ENCODE measurements around the gene OBSCN.

OBSCN gene

DNA sequence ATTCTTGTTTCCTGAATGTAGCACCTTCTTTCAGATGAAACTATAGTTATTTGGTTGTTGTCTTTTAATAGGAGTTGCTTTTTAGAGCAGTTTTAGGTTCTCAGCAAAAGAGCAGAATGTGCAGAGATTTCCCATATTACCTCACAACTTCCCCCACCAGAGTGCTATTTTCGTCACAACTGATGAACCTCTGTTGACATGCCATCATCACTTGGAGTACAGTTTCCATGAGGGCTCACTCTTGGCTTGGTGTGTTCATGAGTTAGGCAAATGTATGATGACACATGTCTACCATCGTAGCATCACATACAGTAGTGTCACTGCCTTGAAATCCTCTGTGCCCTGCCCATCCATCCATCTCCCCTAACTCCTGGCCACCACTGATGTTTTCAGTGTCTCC is 38.5 kb upstream of the OBSCN start:
- no peak for DNase-seq

DNA sequence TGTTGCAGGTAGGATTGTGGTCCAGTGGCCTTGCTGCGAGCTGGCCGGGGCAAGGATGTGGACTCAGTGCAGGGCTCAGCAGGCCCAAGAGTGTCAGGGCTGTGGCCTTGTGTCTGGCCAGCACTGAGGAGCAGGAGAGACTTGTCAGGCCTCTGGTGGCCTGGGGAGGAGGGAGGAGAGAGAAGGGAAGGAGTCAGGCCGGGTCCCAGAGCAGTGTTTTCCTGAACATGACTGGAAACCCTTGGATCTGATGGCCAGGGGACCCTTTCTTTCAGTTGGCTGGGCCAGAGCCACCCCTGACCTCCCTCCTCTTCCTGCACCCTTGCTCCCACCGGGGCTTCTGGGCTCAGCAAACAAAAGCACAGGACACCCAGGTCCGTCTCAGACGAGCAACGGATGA is 37.2 kb upstream of the OBSCN start:
- DNase-seq = no peak

DNA sequence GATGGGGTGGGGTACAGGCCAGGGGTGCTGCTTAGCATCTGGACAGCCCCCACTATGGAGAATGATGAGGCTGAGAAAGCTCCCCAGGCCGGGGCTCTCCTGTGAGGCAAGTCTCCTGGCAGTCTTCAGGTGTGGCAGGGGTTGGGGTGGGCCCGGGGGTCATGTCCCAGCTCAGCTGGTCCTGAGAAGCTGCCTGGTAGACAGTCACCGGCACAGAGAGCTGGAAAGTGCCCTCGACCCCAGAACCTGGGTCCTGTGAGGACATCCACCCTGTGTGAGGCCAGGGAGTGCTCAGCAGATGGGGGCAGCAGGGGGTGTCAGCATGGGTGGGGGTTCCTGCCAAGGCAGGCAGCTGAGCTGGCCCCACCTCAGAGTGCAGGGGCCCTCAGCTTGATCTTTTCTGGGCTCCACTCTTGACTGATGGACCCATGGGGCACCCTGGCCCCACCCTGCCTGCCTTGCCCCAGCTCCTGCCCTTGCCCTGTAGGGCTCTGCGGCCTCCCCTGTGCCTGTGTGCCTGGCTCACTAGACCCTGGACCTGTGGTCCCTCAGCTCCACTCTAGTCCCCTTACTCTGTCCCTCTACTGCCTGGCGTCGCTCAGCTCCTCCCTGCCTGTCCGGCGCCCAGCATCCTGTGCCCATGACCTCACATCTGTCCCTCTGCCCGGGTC is 36.5 kb upstream of the OBSCN start:
- DNase-seq = no peak

DNA sequence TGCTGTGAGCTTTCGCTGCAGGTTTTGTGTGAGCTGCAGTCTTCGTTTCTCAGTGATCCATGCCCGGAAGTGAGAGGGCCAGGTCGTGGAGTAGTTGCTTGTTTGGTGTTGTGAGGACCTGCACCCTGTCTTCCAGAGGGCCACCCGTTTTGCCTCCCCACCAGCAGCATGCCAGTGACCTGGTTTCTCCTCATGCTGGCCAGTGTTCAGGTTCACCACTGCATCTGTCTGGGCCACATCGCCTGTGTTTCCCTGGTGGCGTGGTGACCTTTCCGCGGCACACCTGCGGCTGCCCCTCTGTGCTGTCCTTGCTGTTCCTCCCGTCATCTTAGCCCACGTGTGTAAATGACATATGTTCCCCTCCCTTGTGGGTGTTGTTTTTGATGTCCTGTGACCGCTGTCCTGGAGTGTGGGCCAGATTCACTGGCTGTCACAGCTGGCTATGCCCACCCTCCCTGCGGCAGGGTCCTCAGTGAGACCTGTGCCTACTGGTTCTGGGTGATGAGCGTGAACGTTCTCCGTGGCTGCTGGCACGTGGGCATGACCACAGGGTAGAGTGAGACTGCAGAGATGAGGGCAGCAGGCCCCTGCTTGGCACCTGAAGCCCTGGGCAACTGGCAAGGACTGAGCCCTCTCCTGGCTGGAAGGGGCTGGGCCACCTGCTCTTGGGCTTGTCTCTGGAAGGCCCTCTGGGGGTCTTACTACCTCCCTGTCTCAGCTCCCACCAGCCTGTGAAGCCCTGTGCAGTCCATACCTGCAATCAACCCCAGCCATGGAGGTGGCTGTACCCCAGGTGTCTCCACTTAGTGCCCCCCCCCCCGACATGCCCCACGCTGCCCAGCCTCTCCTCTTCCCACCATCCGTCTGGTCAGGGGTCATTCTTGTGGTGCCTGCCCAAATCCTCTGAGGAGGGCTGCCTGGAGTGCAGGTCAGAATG is 35.0 kb upstream of the OBSCN start:
- DNase-seq = no peak

DNA sequence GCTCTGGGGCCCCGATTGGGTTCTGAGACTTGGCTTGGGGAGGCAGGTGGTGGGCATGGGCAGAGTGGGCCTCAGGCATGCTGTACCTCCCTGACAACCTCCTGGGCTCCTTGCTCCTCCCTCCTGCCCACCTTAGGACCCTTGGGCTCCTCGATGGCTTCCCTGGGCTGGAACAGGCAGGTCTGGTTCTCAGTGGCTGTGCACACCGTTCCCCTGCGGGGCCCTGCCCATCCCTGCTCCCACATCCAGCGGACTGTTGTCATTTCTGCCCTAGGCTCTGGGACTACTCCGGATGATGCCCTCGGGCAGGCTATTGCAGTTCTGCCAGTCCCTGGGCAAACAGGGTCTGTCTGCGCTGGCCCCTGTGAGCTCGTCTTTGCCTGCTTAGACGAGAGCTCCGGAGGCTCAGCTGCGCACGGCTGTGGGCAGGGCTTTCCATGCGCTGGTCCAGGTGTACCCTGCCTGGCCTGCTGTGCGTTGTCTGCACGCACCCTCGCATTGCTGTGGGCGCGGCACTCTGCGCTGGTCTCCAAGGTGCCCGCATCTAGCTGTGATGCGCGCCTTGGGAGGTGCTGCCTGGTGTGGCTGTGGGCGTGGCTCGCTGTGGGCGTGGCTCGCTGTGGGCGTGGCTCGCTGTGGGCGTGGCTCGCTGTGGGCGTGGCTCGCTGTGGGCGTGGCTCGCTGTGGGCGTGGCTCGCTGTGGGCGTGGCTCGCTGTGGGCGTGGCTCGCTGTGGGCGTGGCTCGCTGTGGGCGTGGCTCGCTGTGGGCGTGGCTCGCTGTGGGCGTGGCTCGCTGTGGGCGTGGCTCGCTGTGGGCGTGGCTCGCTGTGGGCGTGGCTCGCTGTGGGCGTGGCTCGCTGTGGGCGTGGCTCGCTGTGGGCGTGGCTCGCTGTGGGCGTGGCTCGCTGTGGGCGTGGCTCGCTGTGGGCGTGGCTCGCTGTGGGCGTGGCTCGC is 34.0 kb upstream of the OBSCN start:
- peak in 1 of 56 donors; percentile 31 for DNase-seq

DNA sequence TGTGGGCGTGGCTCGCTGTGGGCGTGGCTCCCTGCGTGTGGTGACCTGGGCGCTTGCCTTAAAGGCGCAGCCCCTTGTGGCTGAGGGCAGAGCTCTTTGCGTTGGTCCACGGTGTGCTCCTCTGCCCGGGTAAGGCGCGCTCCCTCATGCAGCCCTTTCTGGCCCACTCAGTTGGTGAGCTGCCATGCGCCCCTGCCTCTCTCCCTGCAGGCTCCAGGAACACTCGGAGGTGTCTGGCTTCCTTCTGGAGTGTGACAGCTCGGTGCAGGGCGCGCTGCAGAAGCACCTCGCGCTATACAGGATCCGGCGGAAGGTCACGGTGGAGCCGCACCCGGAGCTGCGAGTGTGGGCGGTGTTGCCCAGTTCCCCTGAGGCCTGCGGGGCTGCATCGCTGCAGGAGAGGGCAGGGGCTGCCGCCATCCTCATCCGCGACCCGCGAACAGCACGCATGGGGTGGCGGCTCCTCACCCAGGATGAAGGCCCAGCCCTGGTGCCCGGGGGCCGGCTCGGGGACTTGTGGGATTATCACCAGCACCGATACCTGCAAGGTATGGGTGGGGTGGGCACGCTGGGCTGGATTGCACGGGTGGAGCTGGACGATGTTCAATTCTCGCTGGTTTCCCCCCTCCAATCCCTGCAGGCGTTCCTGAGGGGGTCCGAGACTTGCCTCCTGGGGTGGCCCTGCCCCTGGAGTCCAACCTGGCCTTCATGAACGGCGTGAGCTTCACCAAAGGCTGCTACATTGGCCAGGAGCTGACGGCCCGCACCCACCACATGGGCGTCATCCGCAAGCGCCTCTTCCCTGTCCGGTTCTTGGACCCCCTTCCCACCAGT is 33.1 kb upstream of the OBSCN start:
- DNase-seq = no peak

DNA sequence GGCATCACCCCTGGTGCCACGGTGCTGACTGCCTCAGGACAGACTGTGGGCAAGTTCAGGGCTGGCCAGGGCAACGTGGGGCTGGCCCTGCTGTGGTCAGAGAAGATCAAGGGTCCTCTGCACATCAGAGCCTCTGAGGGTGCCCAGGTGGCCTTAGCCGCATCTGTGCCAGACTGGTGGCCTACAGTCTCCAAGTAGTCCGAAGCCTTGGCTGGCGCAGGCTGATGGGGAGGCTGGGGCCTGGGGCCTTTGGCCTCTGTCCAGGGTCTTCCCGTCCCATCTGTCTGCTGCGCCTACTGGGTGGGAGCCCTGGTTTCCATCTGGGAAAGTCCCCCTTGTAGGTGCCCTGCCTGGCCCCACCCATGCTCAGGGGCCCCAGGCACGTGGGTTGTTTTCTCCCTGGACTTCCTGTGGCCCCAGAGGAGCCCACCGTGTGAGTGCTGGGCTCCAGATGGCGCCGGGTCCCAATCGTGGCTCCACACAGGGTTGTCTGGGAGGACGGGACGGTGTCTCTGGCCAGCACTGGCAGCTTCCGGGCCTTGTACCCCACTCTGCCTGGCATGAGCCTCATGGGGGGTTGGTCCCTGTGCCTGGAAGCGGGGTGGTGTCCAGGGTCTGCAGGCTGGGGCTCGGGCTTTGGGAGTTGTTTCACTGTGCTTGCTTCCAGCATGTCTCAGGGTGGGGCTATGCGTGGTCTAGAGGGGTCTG is 32.4 kb upstream of the OBSCN start:
- no peak for DNase-seq

DNA sequence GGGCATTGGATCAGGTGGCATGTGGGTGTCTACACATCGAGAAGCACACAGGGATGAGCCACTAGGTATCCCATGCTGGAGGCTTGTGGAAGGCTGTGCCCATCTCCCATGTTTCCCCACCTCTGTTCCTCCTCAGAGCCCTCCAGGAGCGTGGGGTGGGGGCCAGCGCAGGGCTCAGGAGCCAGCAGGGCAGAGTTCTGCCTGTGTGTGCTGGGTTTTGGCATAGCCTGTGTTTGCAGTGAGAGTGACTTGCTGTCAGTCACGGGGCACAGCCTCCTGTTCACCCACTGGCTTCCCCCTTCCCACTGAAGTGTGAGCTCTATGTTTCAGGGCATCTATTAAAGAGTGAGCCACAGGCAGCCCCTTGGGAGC is 31.8 kb upstream of the OBSCN start:
- DNase-seq = no peak

DNA sequence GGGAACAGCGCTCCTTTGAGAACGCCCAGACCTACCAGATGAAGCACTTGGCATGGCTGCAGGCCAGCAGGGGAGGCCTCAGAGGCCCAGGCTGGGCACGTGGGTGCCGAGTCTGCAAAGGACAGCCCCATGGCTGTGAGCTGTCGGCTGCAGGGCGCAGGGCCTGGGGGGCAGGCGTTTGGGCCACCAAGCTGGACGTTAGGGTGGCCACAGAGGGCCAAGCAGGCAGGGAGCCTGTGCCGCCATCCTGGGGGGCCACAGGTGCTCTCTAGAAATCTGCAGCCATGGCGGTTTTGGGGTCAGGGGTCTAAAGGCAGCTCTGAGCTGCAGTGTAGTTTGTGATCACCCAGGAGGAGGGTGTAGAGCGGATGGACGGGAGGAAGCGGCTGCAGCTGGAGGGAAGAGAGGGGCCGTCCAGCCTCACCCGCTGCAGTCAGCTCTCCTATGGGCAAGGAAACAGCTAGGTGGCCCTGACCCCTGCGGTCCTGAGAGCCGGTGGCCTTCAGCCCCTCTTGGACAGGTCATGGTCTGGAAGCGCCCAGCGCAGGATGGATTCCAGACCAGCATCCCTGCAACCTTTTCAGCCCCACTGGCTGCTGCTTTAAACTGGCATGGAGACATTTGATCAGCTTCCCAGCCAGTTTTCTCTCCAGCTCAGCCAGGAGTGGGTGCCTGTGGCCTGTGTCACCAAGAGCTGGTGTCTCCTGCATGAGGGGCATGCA is 31.2 kb upstream of the OBSCN start:
- peak in 14 of 56 donors; percentile 12 to 67 (median 30) for DNase-seq

DNA sequence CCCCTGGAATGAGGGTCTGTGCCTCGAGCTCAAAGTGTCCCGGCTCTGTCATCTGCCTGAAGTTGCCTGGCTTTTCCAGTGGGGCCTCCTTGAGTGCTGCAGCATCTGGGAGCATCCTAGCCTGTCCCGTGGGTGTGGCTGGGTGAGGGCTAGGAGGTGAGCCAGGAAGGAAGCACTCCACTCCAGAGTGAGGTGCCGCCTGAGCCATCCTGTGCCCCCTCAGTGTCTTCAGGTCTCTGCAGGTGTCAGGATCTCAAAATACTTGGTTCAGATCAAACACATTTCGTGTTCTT is 30.7 kb upstream of the OBSCN start:
- no peak for DNase-seq

DNA sequence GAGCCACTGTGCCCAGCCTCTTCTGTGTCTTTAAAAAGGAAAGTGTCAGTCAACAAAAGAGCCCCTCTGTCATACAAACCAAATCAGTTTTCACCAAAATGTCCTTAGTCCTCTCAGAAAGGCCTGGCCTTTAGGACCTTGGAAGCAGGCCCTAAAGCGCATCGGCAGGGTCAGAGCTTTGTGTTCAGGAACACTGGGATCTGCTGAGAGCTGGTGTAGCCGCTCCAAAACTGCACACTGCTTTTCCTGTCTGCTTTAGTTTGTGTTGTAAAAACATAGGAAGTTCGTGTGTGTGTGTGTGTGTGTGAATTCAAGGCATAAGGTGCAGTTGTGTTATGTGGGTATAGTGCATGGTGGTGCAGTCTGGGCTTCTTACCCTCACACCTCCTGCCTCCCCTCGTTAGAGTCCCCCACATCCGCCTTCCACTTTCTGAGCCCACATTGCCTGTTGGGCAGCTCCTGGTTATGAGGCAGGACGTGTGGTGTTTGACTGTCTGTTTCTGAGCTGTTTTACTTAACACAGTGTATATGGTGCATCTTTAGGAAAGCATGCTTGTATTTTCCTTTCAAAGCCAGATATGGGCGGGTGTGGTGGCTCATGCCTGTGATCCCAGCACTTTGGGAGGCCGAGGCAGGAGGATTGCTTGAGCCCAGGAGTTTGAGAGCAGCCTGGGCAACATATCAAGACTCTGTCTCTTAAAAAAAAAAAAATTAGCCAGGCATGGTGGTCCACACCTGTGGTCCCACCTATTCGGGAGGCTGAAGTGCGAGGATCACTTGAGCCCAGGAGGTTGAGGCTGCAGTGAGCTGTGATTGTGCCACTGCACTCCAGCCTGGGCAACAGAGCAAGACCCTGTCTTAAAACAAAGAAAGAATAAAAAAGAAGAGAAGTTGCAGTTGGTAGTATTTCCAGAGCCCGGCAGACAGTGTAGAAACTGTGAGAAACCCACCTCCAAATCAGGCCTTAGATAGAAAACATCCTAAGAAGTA is 29.8 kb upstream of the OBSCN start:
- no peak for DNase-seq

DNA sequence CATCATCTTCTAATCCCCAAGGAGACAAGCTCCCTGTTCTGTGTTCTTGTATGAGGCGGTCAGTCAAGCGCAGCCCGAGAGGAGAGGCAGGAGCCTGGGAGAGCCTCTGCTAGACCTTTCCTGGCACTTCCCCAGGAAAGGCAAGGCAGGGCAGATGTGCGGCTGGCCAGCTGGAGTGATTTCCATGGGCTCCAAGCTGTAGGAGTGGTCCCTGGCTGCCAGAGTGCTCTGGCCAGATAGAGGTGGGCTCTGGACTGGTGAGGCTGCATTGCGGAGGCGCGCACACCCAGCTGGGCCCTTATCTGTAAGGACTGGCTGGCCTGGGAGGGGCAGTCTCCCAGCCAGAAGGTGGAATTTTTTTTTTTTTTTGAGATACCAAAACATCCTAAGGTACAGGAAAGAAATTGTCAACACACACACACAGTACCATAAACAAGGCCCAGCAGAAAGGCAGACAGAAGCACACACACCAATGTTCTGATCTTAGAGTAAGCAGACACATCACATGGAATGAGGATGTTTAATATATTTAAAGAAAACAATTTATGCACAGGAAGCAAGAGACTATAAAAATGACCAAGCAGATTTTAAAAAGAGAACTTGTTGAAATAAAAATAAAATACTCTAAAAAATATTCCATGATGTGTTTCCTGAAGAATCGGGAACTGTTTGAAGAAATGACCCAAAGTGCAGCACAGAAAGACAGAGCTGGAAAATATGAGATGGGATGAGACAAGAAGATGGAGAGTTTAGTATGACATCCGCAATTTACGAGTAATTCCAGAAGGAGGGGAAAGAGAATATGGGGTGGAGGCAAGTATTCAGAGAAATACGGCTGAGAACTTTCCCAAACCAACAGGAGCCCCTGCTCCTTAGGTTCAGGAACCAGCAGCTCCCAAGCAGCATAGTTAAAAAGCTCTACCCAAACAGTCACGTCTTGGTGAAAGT is 28.8 kb upstream of the OBSCN start:
- DNase-seq = no peak

DNA sequence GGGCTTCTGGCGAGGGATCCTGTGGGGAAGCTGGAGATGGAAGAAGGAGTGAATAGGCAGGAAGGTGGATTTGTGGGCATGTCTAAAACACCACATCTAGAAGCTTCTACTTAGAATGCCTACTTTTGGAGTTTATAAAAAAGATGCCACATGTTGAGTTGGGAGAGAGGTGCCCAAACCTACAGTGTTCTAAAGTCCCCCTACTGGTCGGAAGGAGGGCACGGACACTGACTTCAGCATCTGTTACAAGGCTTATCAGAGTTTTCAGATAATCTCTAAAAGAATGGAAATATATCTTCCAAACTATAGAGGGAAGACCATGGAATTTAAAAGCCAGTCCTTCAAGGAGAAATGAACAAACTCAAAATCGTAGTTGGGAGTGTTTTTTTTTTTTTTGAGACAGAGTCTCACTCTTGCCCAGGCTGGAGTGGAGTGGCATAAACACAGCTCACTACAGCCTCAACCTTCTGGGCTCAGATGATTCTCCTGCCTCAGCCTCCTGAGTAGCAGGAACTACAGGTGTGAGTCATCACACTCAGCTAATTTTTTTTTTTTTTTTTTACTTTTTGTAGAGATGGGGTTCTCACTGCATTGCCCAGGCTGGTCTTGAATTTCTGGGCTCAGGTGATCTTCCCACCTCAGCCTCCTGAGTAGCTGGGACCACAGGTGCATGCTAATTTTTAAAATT is 27.4 kb upstream of the OBSCN start:
- DNase-seq = no peak

DNA sequence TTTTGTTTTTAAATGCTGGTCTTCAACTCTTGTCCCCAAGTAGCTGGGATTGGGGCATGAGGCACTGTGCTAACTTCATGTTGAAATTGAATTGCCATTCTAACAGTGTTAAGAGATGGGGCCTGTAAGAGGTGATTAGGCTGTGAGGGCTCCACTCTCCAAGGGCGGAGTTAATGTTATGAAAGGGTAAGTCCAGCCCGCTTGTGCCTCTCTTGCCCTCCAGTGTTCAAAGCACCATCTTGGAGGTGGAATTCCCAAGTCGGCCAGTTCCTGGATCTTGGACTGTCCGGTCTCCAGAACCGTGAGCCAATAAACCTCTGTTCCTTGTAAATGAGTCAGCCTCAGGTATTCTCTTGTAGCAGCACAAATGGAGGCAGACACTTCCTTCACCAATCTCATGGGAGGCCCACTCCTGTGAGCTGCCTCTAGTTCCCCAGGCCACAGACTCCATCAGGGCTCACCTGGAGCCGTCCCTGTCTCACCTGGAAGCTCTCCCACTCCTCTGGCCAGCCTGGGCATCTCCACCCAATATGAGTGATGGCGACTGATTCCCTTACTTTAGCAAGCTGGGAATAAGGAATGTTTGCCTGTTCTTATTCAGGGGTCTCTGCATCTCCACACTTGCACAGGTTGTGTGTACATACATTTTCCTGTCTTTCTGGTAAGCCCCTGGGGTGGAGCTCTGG is 26.7 kb upstream of the OBSCN start:
- DNase-seq = no peak

DNA sequence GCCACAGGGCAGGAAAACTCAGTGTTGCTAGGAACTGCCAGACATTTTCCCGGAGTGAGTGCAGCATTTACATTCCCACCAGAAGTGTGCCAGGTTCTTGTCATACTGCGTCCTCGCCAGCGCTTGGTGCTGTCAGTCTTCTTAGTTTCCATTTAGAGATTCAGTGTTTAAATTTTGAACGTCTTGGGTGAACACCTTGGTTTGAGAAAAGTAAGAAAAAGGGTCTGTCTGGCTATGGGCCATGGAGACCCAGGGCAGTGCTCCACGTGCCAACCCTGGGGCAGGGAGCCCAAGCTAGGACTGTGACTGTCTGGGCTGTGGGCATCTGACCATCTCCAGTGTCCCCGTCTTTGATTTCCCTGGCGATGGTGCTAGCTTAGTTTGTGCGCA is 26.2 kb upstream of the OBSCN start:
- DNase-seq = no peak

Data from amygdala (tissue), 56 donors.